Measurements from ENCODE around the gene MAGI1.
A peak's percentile ranks its signal among the peaks of the same experiment; 100 is the strongest.
"Not testable (repeated sequence)": the region's sequence is repeated elsewhere in the genome, so short reads cannot be mapped to it uniquely, and the experiment has no call there.

MAGI1 gene

GRCh38 chr3:66038726-66039589, at the start of gene MAGI1:
Gene MAGI1 (minus strand): TSS chr3:66038918. CDS start chr3:66038308, 610 bp downstream.
- DNase-seq = peak; percentile 88

GRCh38 chr3:66083784-66084213, 45.1 kb upstream of the MAGI1 start:
- no peak for DNase-seq

GRCh38 chr3:66083096-66083678, 44.5 kb upstream of the MAGI1 start:
- DNase-seq = no peak

- no peak for DNase-seq
These were observed 44.0 kb upstream of the MAGI1 start for GRCh38 chr3:66082679-66083078.

- no peak for DNase-seq
These were observed 41.4 kb upstream of the MAGI1 start for GRCh38 chr3:66080167-66080566.

GRCh38 chr3:66077973-66078372, 39.3 kb upstream of the MAGI1 start:
- DNase-seq = no peak

GRCh38 chr3:66076861-66077470, 38.2 kb upstream of the MAGI1 start:
- DNase-seq = no peak

GRCh38 chr3:66075281-66075680, 36.6 kb upstream of the MAGI1 start:
- DNase-seq = no peak

GRCh38 chr3:66073464-66074141, 34.9 kb upstream of the MAGI1 start:
- DNase-seq = no peak

- DNase-seq = no peak
These were observed 29.5 kb upstream of the MAGI1 start for GRCh38 chr3:66068255-66068654.

- DNase-seq = no peak
These were observed 28.4 kb upstream of the MAGI1 start for GRCh38 chr3:66066963-66067617.

GRCh38 chr3:66055289-66055688, 16.6 kb upstream of the MAGI1 start:
- DNase-seq = no peak

- DNase-seq = no peak
These were observed 14.9 kb upstream of the MAGI1 start for GRCh38 chr3:66053550-66054094.

- DNase-seq = no peak
These were observed 14.2 kb upstream of the MAGI1 start for GRCh38 chr3:66052721-66053549.

- no peak for DNase-seq
These were observed 12.1 kb upstream of the MAGI1 start for GRCh38 chr3:66050821-66051220.

GRCh38 chr3:66048051-66048395, 9.3 kb upstream of the MAGI1 start:
- DNase-seq = no peak

- no peak for DNase-seq
These were observed 8.8 kb upstream of the MAGI1 start for GRCh38 chr3:66047311-66048050.

GRCh38 chr3:66046321-66046720, 7.6 kb upstream of the MAGI1 start:
- not testable (repeated sequence) for DNase-seq

- DNase-seq = no peak
These were observed 3.1 kb upstream of the MAGI1 start for GRCh38 chr3:66041828-66042227.

GRCh38 chr3:66041116-66041515, 2.4 kb upstream of the MAGI1 start:
- no peak for DNase-seq

- no peak for DNase-seq
These were observed 821 bp upstream of the MAGI1 start for GRCh38 chr3:66039590-66039887.

All from NCI-H69 (cell line).